HCT116 (cell line): ENCODE measurements around the gene GLRX. TPM values are rescaled to one million over a fixed set of nuclear protein-coding genes. Genes with fewer than 3 reads are reported as not detected.

Source experiments
- ATAC-seq: fragments of 200-7000 bp; cut with Tn5 transposase; 2 replicates; pipeline ENCODE4 v1.9.1; 2020; ENCODE audit warnings: mild to moderate bottlenecking, moderate library complexity
- BruUV-seq: library from RNA; stranded (reverse); fragments of 400-500 nt; replicated peaks from 2 replicates; lab custom pipeline; 2021; lab: Mats Ljungman, UMichigan
- CTCF ChIA-PET: fragments of 300-600 bp; sonication (Branson Sonifier 250); formaldehyde crosslinking; loops from one replicate; lab custom pipeline; 2021; ENCODE audit warnings: antibody characterized with exemption; lab: Charles Lee
- POLR2A ChIA-PET: fragments of 300-600, 350-600 bp; sonication (Branson Sonifier 250); formaldehyde crosslinking; loops from one replicate; lab custom pipeline; 2021; ENCODE audit warnings: antibody characterized with exemption; lab: Charles Lee
- RAD21 ChIA-PET, 2 experiments: fragments of 300-600 bp; sonication (Branson Sonifier 250); formaldehyde crosslinking; loops; one replicate each; lab custom pipeline; 2023; ENCODE audit warnings: low total read pairs in 2 of 2; ENCODE audit not compliant: uncharacterized antibody in 2 of 2, unreplicated experiment in 2 of 2, low non-redundant PET in 1 of 2; lab: Charles Lee
- DNase-seq: peaks from one replicate; pipeline ENCODE4 v3.0.0-alpha.2; 2010; ENCODE audit warnings: low read depth, low spot score
- H2AFZ ChIP-seq: fragments of 200-600 bp; shearing (Covaris generic), sonication (generic); 2 replicates; pipeline ENCODE4 v1.6.1; 2017; ENCODE audit warnings: low read depth, mixed run types, mixed read lengths, antibody characterized with exemption, low read length; ENCODE audit not compliant: poor library complexity, severe bottlenecking
- H3K27ac ChIP-seq: 2 replicates; pipeline ENCODE4 v1.5.1; 2012; ENCODE audit warnings: low read depth, low read length
- H3K27me3 ChIP-seq: fragments of 200-600 bp; sonication (generic); 2 replicates; pipeline ENCODE4 v1.6.1; 2016; ENCODE audit warnings: mixed run types, low read length, mixed read lengths; ENCODE audit not compliant: insufficient read depth
- H3K36me3 ChIP-seq, 2 experiments: fragments of 200-500 bp in 1 of 2; fragments of 200-600 bp in 1 of 2; sonication (Bioruptor generic) in 1 of 2; sonication (generic) in 1 of 2; 2 replicates each; pipeline versions ENCODE4 v1.5.1 to v1.6.1; 2014 to 2016; ENCODE audit warnings: low read length in 2 of 2, inconsistent platforms in 1 of 2, mixed read lengths in 1 of 2, mixed run types in 1 of 2; ENCODE audit not compliant: insufficient read depth in 2 of 2, control insufficient read depth in 1 of 2
- H3K4me1 ChIP-seq, 2 experiments: fragments of 200-600 bp in 1 of 2; sonication (generic) in 1 of 2; 2 replicates each; pipeline versions ENCODE4 v1.5.1 to v1.6.1; 2012 to 2017; ENCODE audit warnings: low read length in 2 of 2, inconsistent platforms in 1 of 2, mild to moderate bottlenecking in 1 of 2, mixed read lengths in 1 of 2, mixed run types in 1 of 2, moderate library complexity in 1 of 2; ENCODE audit not compliant: insufficient read depth in 2 of 2, control insufficient read depth in 1 of 2
- H3K4me2 ChIP-seq: fragments of 200-600 bp; sonication (generic); 2 replicates; pipeline ENCODE4 v1.6.1; 2017; ENCODE audit warnings: mixed run types, low read length, mixed read lengths
- H3K4me3 ChIP-seq, 2 experiments: fragments of 200-600 bp in 1 of 2; sonication (generic) in 1 of 2; replicated peaks in 1 of 2; 2 replicates each; pipeline ENCODE4 v1.5.1; 2011 to 2016; ENCODE audit warnings: low read length in 2 of 2, control low read depth in 1 of 2, low read depth in 1 of 2, mild to moderate bottlenecking in 1 of 2, mixed read lengths in 1 of 2, mixed run types in 1 of 2
- H3K79me2 ChIP-seq: fragments of 200-600 bp; sonication (generic); 2 replicates; pipeline ENCODE4 v1.6.1; 2017; ENCODE audit warnings: mild to moderate bottlenecking, mixed run types, low read length, moderate library complexity, mixed read lengths; ENCODE audit not compliant: insufficient read depth
- H3K9ac ChIP-seq: fragments of 200-600 bp; sonication (generic); 2 replicates; pipeline ENCODE4 v1.6.1; 2016; ENCODE audit warnings: low read length, mixed read lengths
- H3K9me2 ChIP-seq: fragments of 200-600 bp; sonication (generic), shearing (Covaris generic); 2 replicates; pipeline ENCODE4 v1.6.1; 2017; ENCODE audit warnings: mixed run types, mild to moderate bottlenecking, moderate library complexity; ENCODE audit not compliant: insufficient read depth
- H3K9me3 ChIP-seq, 2 experiments: fragments of 200-500 bp in 1 of 2; fragments of 200-600 bp in 1 of 2; sonication (Bioruptor generic) in 1 of 2; sonication (generic) in 1 of 2; 2 replicates each; pipeline ENCODE4 v1.6.1; 2014 to 2017; ENCODE audit warnings: low read length in 2 of 2, mixed read lengths in 2 of 2, inconsistent platforms in 1 of 2, low read depth in 1 of 2, mild to moderate bottlenecking in 1 of 2, mixed run types in 1 of 2, moderate library complexity in 1 of 2; ENCODE audit not compliant: control insufficient read depth in 1 of 2, insufficient read depth in 1 of 2
- H4K20me1 ChIP-seq: fragments of 200-600 bp; sonication (generic), shearing (Covaris generic); 2 replicates; pipeline ENCODE4 v1.6.1; 2017; ENCODE audit warnings: mixed run types, mild to moderate bottlenecking, moderate library complexity; ENCODE audit not compliant: insufficient read depth
- ATF3 ChIP-seq: IDR thresholded peaks from 2 replicates; pipeline ENCODE4 v1.6.1; 2012
- CBX3 ChIP-seq: IDR thresholded peaks from 2 replicates; pipeline ENCODE4 v1.6.1; 2012; ENCODE audit warnings: low read depth
- CTCF ChIP-seq, 3 experiments: fragments of 200-600 bp in 1 of 3; sonication (generic) in 1 of 3; IDR thresholded peaks in 2 of 3; conservative IDR thresholded peaks in 1 of 3; 2 replicates each; pipeline ENCODE4 v1.5.1; 2012 to 2017; ENCODE audit warnings: low read depth in 2 of 3, low read length in 2 of 3, antibody characterized with exemption in 1 of 3, borderline replicate concordance in 1 of 3, control low read depth in 1 of 3, mild to moderate bottlenecking in 1 of 3, mixed read lengths in 1 of 3, mixed run types in 1 of 3, moderate library complexity in 1 of 3; ENCODE audit not compliant: insufficient read depth in 1 of 3
- EGR1 ChIP-seq: IDR thresholded peaks from 2 replicates; pipeline ENCODE4 v1.6.1; 2012; ENCODE audit warnings: low read depth
- EZH2 ChIP-seq: fragments of 200-600 bp; sonication (generic); IDR thresholded peaks from 2 replicates; pipeline ENCODE4 v1.6.1; 2017; ENCODE audit warnings: antibody characterized with exemption, mixed run types
- EZH2phosphoT487 ChIP-seq: fragments of 200-600 bp; IDR thresholded peaks from 2 replicates; pipeline ENCODE4 v1.6.1; 2018; ENCODE audit warnings: antibody characterized with exemption, borderline replicate concordance
- FOSL1 ChIP-seq: IDR thresholded peaks from 2 replicates; pipeline ENCODE4 v1.6.1; 2012; ENCODE audit warnings: low read depth
- MAX ChIP-seq: IDR thresholded peaks from 2 replicates; pipeline ENCODE4 v1.6.1; 2012
- POLR2A ChIP-seq: IDR thresholded peaks from 2 replicates; pipeline ENCODE4 v1.7.0; 2011; ENCODE audit warnings: borderline replicate concordance; ENCODE audit not compliant: insufficient read depth, insufficient read length; ENCODE audit errors: extremely low read depth
- RAD21 ChIP-seq: IDR thresholded peaks from 2 replicates; pipeline ENCODE4 v1.6.1; 2012; ENCODE audit warnings: low read depth, mild to moderate bottlenecking
- REST ChIP-seq: IDR thresholded peaks from 2 replicates; pipeline ENCODE4 v1.6.1; 2012; ENCODE audit warnings: low read depth
- SIN3A ChIP-seq: IDR thresholded peaks from 2 replicates; pipeline ENCODE4 v1.6.1; 2012; ENCODE audit warnings: low read depth
- SP1 ChIP-seq: IDR thresholded peaks from 2 replicates; pipeline ENCODE4 v1.6.1; 2012; ENCODE audit warnings: low read depth
- SRF ChIP-seq: IDR thresholded peaks from 2 replicates; pipeline ENCODE4 v1.6.1; 2012; ENCODE audit warnings: low read depth
- TCF7L2 ChIP-seq: IDR thresholded peaks from 2 replicates; pipeline ENCODE4 v1.7.0; 2011; ENCODE audit warnings: borderline replicate concordance, inconsistent platforms; ENCODE audit not compliant: insufficient read depth, insufficient read length; ENCODE audit errors: extremely low read depth
- YY1 ChIP-seq: IDR thresholded peaks from 2 replicates; pipeline ENCODE4 v1.6.1; 2011; ENCODE audit warnings: low read length, low read depth, moderate library complexity, mild to moderate bottlenecking; ENCODE audit not compliant: insufficient replicate concordance; ENCODE audit errors: extremely low read depth
- ZBTB33 ChIP-seq: IDR thresholded peaks from 2 replicates; pipeline ENCODE4 v1.6.1; 2011; ENCODE audit warnings: mild to moderate bottlenecking, low read length, moderate library complexity; ENCODE audit not compliant: insufficient replicate concordance; ENCODE audit errors: extremely low read depth
- ZNF274 ChIP-seq: fragments of 200-500 bp; sonication (Bioruptor generic); IDR thresholded peaks from 2 replicates; pipeline ENCODE4 v1.6.1; 2014; ENCODE audit warnings: mild to moderate bottlenecking, low read depth, low read length, inconsistent platforms
- intact Hi-C: fragments of 100-400 bp; cut with micrococcal nuclease; formaldehyde crosslinking; loops from 2 replicates; pipeline ENCODE4 v1.10.0; 2022
- total RNA-seq: library from RNA; stranded (reverse); gene quantifications from one replicate; pipeline ENCODE4 v1.2.1, GENCODE V29; 2021; ENCODE audit not compliant: unreplicated experiment

GLRX gene
- total RNA-seq, 1 experiment from 2014 or later, result 29.3 TPM

- no peaks in the 10 kb centered on the region for H4K20me1 ChIP-seq
- no peaks in the 10 kb centered on the region for H3K9me3 ChIP-seq
- DNase-seq (no peak), ATAC-seq (no peak)
- no peaks in the 10 kb centered on the region for H3K27me3 ChIP-seq
- no peak overlapping the region for H3K27ac ChIP-seq
- no peak overlapping the region for H2AFZ ChIP-seq
- BruUV-seq, result no TSS peak
- ChIA-PET POLR2A (interaction anchor here (1.5 kb wide), 1 partner anchor 24 kb away, joined by 3 read pairs; no protein-coding TSS in a partner anchor), RAD21 (no interaction called here), CTCF (no interaction called here)
- H3K9me2 ChIP-seq, result no peaks in the 10 kb centered on the region
- H3K4me3 ChIP-seq, result no peak overlapping the region
- intact Hi-C loops, result no loop called here
- no peak overlapping the region for H3K4me2 ChIP-seq
- no peak for TF ChIP-seq POLR2A
- TF ChIP-seq FOSL1, result no peak
- TF ChIP-seq TCF7L2, result no peak
- TF ChIP-seq EZH2phosphoT487, result no peak
- no peak for TF ChIP-seq EGR1
- no peak for TF ChIP-seq SRF
- no peak for TF ChIP-seq CBX3
- TF ChIP-seq YY1, result no peak
- no peak for TF ChIP-seq REST
- no peak for TF ChIP-seq RAD21
- no peak for TF ChIP-seq CTCF (IDR thresholded peaks at IDR 0.05 in 2 of 3, conservative IDR thresholded peaks at IDR 0.05 in 1 of 3; ENCODE audit: borderline replicate concordance in 1 of 3, insufficient read depth in 1 of 3, low read depth in 2 of 3, low read length in 2 of 3)
- no peak for TF ChIP-seq SIN3A
- TF ChIP-seq MAX, result no peak
- no peak for TF ChIP-seq ZNF274
- no peak for TF ChIP-seq ZBTB33
- TF ChIP-seq EZH2, result no peak
- TF ChIP-seq ATF3, result no peak
- TF ChIP-seq SP1, result no peak
- no peaks in the 10 kb centered on the region for H3K4me1 ChIP-seq
- no peak overlapping the region for H3K9ac ChIP-seq
- H3K36me3 ChIP-seq, result peaks cover 0 to 4% of the 10 kb centered on the region in 2 experiments; a peak in 1 of 4 replicates
- no peaks in the 10 kb centered on the region for H3K79me2 ChIP-seq
Observed at GRCh38 chr5:95799191-95799835, 23.2 kb downstream of the GLRX start.
